Panc1 (cell line): ENCODE measurements around the gene PLCB1.

Experiments
- CTCF ChIP-seq: fragments of 450-650 bp; IDR thresholded peaks from 2 replicates; pipeline ENCODE4 v1.5.1; 2017; ENCODE audit warnings: mild to moderate bottlenecking
- POLR2AphosphoS5 ChIP-seq: IDR thresholded peaks from 2 replicates; pipeline ENCODE4 v1.6.1; 2012; ENCODE audit warnings: mild to moderate bottlenecking, low read depth, low read length, moderate library complexity
- REST ChIP-seq, 2 experiments: IDR thresholded peaks; 2 replicates each; pipeline ENCODE4 v1.6.1; 2011 to 2012; ENCODE audit warnings: low read depth in 2 of 2, control low read depth in 1 of 2, low read length in 1 of 2, mild to moderate bottlenecking in 1 of 2, moderate library complexity in 1 of 2; ENCODE audit not compliant: insufficient read depth in 1 of 2
- TCF7L2 ChIP-seq: IDR thresholded peaks from 2 replicates; pipeline ENCODE4 v1.6.1; 2011; ENCODE audit warnings: mild to moderate bottlenecking, low read depth, low read length, inconsistent platforms

GRCh38 chr20:8724884-8725283, 592.8 kb downstream of the PLCB1 start:
- TF ChIP-seq CTCF: no peak
- TF ChIP-seq TCF7L2: no peak
- no peak for TF ChIP-seq REST (IDR thresholded peaks at IDR 0.05; ENCODE audit: insufficient read depth in 1 of 2, low read depth in 2 of 2, low read length in 1 of 2)
- TF ChIP-seq POLR2AphosphoS5: no peak
